T-helper 2 cell treated with Interferon-gamma antibody and Interleukin-4, amounts not matched to agents 5 μg/mL and 100 μg/mL, for 36 hours (primary cell): ENCODE data around the gene GLRX3.

Experiments used
- DNase-seq: peaks from one replicate; pipeline ENCODE4 v3.0.0; 2021; ENCODE audit warnings: low spot score
- H3K27ac Mint-ChIP-seq: one replicate; pipeline ENCODE4 v1.8.0; 2021; ENCODE audit warnings: mild to moderate bottlenecking, mixed read lengths
- H3K27me3 Mint-ChIP-seq: one replicate; pipeline ENCODE4 v1.8.0; 2021; ENCODE audit warnings: low read depth, mixed read lengths
- H3K36me3 Mint-ChIP-seq: one replicate; pipeline ENCODE4 v1.8.0; 2021; ENCODE audit warnings: low read depth, mixed read lengths
- H3K4me1 Mint-ChIP-seq: one replicate; pipeline ENCODE4 v1.8.0; 2021; ENCODE audit warnings: low read depth, mixed read lengths
- H3K4me3 Mint-ChIP-seq: one replicate; pipeline ENCODE4 v1.8.0; 2022; ENCODE audit warnings: mild to moderate bottlenecking, moderate library complexity, mixed read lengths
- H3K9me3 Mint-ChIP-seq: one replicate; pipeline ENCODE4 v1.8.0; 2021; ENCODE audit warnings: mixed read lengths

The GLRX3 gene

GRCh38 chr10:130188195-130189175 is 52.3 kb downstream of the GLRX3 start:
- Mint-ChIP-seq H3K27ac (no peak overlapping the region), H3K4me3 (no peak overlapping the region), H3K9me3 (no peaks in the 10 kb centered on the region), H3K4me1 (no peaks in the 10 kb centered on the region), H3K36me3 (peaks cover 13% of the 10 kb centered on the region), H3K27me3 (no peaks in the 10 kb centered on the region)
- DNase-seq, result no peak

GRCh38 chr10:130189608-130190054 is 53.4 kb downstream of the GLRX3 start:
- no peak for DNase-seq
- Mint-ChIP-seq H3K27me3 (no peaks in the 10 kb centered on the region), H3K36me3 (peaks cover 8% of the 10 kb centered on the region), H3K9me3 (no peaks in the 10 kb centered on the region), H3K4me1 (no peaks in the 10 kb centered on the region), H3K4me3 (no peak overlapping the region), H3K27ac (no peak overlapping the region)

GRCh38 chr10:130190055-130190736 is 54.0 kb downstream of the GLRX3 start:
- peak; percentile 84 for DNase-seq
- H3K9me3 Mint-ChIP-seq, result no peaks in the 10 kb centered on the region
- no peak overlapping the region for H3K4me3 Mint-ChIP-seq
- no peak overlapping the region for H3K27ac Mint-ChIP-seq
- no peaks in the 10 kb centered on the region for H3K4me1 Mint-ChIP-seq
- peaks cover 6% of the 10 kb centered on the region for H3K36me3 Mint-ChIP-seq
- H3K27me3 Mint-ChIP-seq, result no peaks in the 10 kb centered on the region

GRCh38 chr10:130190737-130191115 is 54.5 kb downstream of the GLRX3 start:
- no peaks in the 10 kb centered on the region for H3K27me3 Mint-ChIP-seq
- H3K4me1 Mint-ChIP-seq, result no peaks in the 10 kb centered on the region
- H3K4me3 Mint-ChIP-seq, result no peak overlapping the region
- H3K36me3 Mint-ChIP-seq, result peaks cover 6% of the 10 kb centered on the region
- no peak for DNase-seq
- H3K27ac Mint-ChIP-seq, result no peak overlapping the region
- no peaks in the 10 kb centered on the region for H3K9me3 Mint-ChIP-seq

- H3K9me3 Mint-ChIP-seq, result no peaks in the 10 kb centered on the region
- H3K4me1 Mint-ChIP-seq, result no peaks in the 10 kb centered on the region
- peaks cover 6% of the 10 kb centered on the region for H3K36me3 Mint-ChIP-seq
- DNase-seq, result no peak
- H3K27me3 Mint-ChIP-seq, result no peaks in the 10 kb centered on the region
- peak overlapping the region; percentile 46 for H3K4me3 Mint-ChIP-seq
- H3K27ac Mint-ChIP-seq, result no peak overlapping the region
Observed at GRCh38 chr10:130191380-130191779, 55.2 kb downstream of the GLRX3 start.

- Mint-ChIP-seq H3K27me3 (no peaks in the 10 kb centered on the region), H3K4me1 (no peaks in the 10 kb centered on the region), H3K4me3 (no peak overlapping the region), H3K36me3 (peaks cover 3% of the 10 kb centered on the region), H3K27ac (no peak overlapping the region), H3K9me3 (no peaks in the 10 kb centered on the region)
- no peak for DNase-seq
Observed at GRCh38 chr10:130192276-130192848, 56.2 kb downstream of the GLRX3 start.

GRCh38 chr10:130193033-130193432 is 56.8 kb downstream of the GLRX3 start:
- no peaks in the 10 kb centered on the region for H3K27me3 Mint-ChIP-seq
- no peaks in the 10 kb centered on the region for H3K9me3 Mint-ChIP-seq
- no peak for DNase-seq
- no peaks in the 10 kb centered on the region for H3K4me1 Mint-ChIP-seq
- H3K4me3 Mint-ChIP-seq, result no peak overlapping the region
- no peak overlapping the region for H3K27ac Mint-ChIP-seq
- H3K36me3 Mint-ChIP-seq, result peaks cover 3% of the 10 kb centered on the region

GRCh38 chr10:130193493-130194193 is 57.5 kb downstream of the GLRX3 start:
- Mint-ChIP-seq H3K27me3 (no peaks in the 10 kb centered on the region), H3K36me3 (peaks cover 1% of the 10 kb centered on the region), H3K4me3 (no peak overlapping the region), H3K9me3 (no peaks in the 10 kb centered on the region), H3K4me1 (no peaks in the 10 kb centered on the region), H3K27ac (no peak overlapping the region)
- no peak for DNase-seq

- Mint-ChIP-seq H3K27ac (no peak overlapping the region), H3K36me3 (peaks cover 1% of the 10 kb centered on the region), H3K9me3 (no peaks in the 10 kb centered on the region), H3K4me1 (no peaks in the 10 kb centered on the region), H3K27me3 (no peaks in the 10 kb centered on the region), H3K4me3 (no peak overlapping the region)
- no peak for DNase-seq
Observed at GRCh38 chr10:130194194-130194990, 58.2 kb downstream of the GLRX3 start.

GRCh38 chr10:130194991-130195645 is 58.9 kb downstream of the GLRX3 start:
- Mint-ChIP-seq H3K9me3 (no peaks in the 10 kb centered on the region), H3K4me3 (no peak overlapping the region), H3K36me3 (peaks cover 1% of the 10 kb centered on the region), H3K27me3 (no peaks in the 10 kb centered on the region), H3K27ac (no peak overlapping the region), H3K4me1 (no peaks in the 10 kb centered on the region)
- DNase-seq, result no peak

GRCh38 chr10:130195746-130196294 is 59.6 kb downstream of the GLRX3 start:
- Mint-ChIP-seq H3K36me3 (peaks cover 1% of the 10 kb centered on the region), H3K4me3 (no peak overlapping the region), H3K4me1 (no peaks in the 10 kb centered on the region), H3K9me3 (no peaks in the 10 kb centered on the region), H3K27me3 (no peaks in the 10 kb centered on the region), H3K27ac (no peak overlapping the region)
- DNase-seq, result no peak

- H3K9me3 Mint-ChIP-seq, result no peaks in the 10 kb centered on the region
- no peak for DNase-seq
- H3K27ac Mint-ChIP-seq, result no peak overlapping the region
- no peaks in the 10 kb centered on the region for H3K4me1 Mint-ChIP-seq
- no peak overlapping the region for H3K4me3 Mint-ChIP-seq
- no peaks in the 10 kb centered on the region for H3K27me3 Mint-ChIP-seq
- H3K36me3 Mint-ChIP-seq, result peaks cover 1% of the 10 kb centered on the region
Observed at GRCh38 chr10:130196511-130197487, 60.6 kb downstream of the GLRX3 start.
